B cell (primary cell): ENCODE measurements around the gene SETD6. TPM values are rescaled to one million over a fixed set of nuclear protein-coding genes. Genes with fewer than 3 reads are reported as not detected.
A peak's percentile ranks its signal among the peaks of the same experiment; 100 is the strongest.

Experiments
- ATAC-seq: fragments of 200-7000 bp; cut with Tn5 transposase; one replicate; pipeline ENCODE4 v1.10.0; 2021; ENCODE audit warnings: low read depth, mild to moderate bottlenecking, moderate number of reproducible peaks, moderate library complexity
- CTCF ChIA-PET: fragments of 350-600 bp; sonication (Branson Sonifier 250); formaldehyde crosslinking; loops from one replicate; lab custom pipeline; 2021; ENCODE audit warnings: antibody characterized with exemption, inconsistent platforms; lab: Charles Lee
- POLR2A ChIA-PET: fragments of 350-600 bp; sonication (Branson Sonifier 250); formaldehyde crosslinking; loops from one replicate; lab custom pipeline; 2021; ENCODE audit warnings: antibody characterized with exemption; lab: Charles Lee
- DNase-seq: peaks from one replicate; pipeline ENCODE4 v3.0.0; 2013
- H2AFZ ChIP-seq: 2 replicates; pipeline ENCODE4 v1.6.1; 2012; ENCODE audit warnings: mild to moderate bottlenecking, low read depth, low read length; ENCODE audit not compliant: insufficient read depth, poor library complexity, severe bottlenecking
- H3K27ac ChIP-seq, 2 donors: 1 replicate in 1 of 2; 2 replicates in 1 of 2; pipeline ENCODE4 v1.5.1; 2012 to 2013; ENCODE audit warnings: low read length in 2 of 2, mild to moderate bottlenecking in 2 of 2, moderate library complexity in 1 of 2
- H3K27me3 ChIP-seq, 4 experiments: fragments of 200-600 bp in 1 of 4; sonication (generic) in 1 of 4; replicated peaks in 1 of 4; 1 replicate in 2 of 4; 2 replicates in 2 of 4; pipeline versions ENCODE4 v1.6.1 to v1.7.0; 2013 to 2016; ENCODE audit warnings: low read length in 3 of 4, mild to moderate bottlenecking in 2 of 4, mixed read lengths in 1 of 4, moderate library complexity in 1 of 4; ENCODE audit not compliant: insufficient read depth in 4 of 4, control insufficient read depth in 3 of 4; ENCODE audit errors: control extremely low read depth in 1 of 4
- H3K36me3 ChIP-seq, 2 experiments: replicated peaks in 1 of 2; 1 replicate in 1 of 2; 2 replicates in 1 of 2; pipeline versions ENCODE4 v1.6.1 to v1.7.1; 2013; ENCODE audit warnings: low read length in 1 of 2; ENCODE audit not compliant: insufficient read depth in 2 of 2, control insufficient read depth in 1 of 2; ENCODE audit errors: control extremely low read depth in 1 of 2, extremely low read depth in 1 of 2
- H3K4me1 ChIP-seq, 2 donors: fragments of 200-600 bp in 1 of 2; sonication (generic) in 1 of 2; 1 replicate in 1 of 2; 2 replicates in 1 of 2; pipeline versions ENCODE4 v1.5.1 to v1.6.1; 2013 to 2017; ENCODE audit warnings: low read length in 2 of 2; ENCODE audit not compliant: control insufficient read depth in 2 of 2, insufficient read depth in 2 of 2
- H3K4me2 ChIP-seq: replicated peaks from 2 replicates; pipeline ENCODE3; 2012; ENCODE audit warnings: mild to moderate bottlenecking, low read depth, low read length; ENCODE audit not compliant: poor library complexity, severe bottlenecking
- H3K4me3 ChIP-seq, 5 experiments: fragments of 200-600 bp in 1 of 5; sonication (generic) in 1 of 5; 1 replicate in 3 of 5; 2 replicates in 2 of 5; pipeline versions ENCODE4 v1.5.1 to v1.7.0; 2011 to 2016; ENCODE audit warnings: low read length in 4 of 5, mild to moderate bottlenecking in 4 of 5, low read depth in 2 of 5, control low read depth in 1 of 5, moderate library complexity in 1 of 5; ENCODE audit not compliant: insufficient read depth in 1 of 5; ENCODE audit errors: control extremely low read depth in 1 of 5, extremely low read depth in 1 of 5
- H3K79me2 ChIP-seq: fragments of 200-600 bp; sonication (generic); one replicate; pipeline ENCODE4 v1.6.0; 2016; ENCODE audit warnings: low read length; ENCODE audit not compliant: control insufficient read depth, insufficient read depth
- H3K9ac ChIP-seq: fragments of 200-600 bp; sonication (generic); 2 replicates; pipeline ENCODE4 v1.6.1; 2017; ENCODE audit warnings: mild to moderate bottlenecking, low read length, moderate library complexity
- H3K9me3 ChIP-seq, 3 donors: one replicate each; pipeline versions ENCODE4 v1.6.1 to v1.7.1; 2013; ENCODE audit warnings: low read length in 2 of 3; ENCODE audit not compliant: control insufficient read depth in 2 of 3, insufficient read depth in 1 of 3; ENCODE audit errors: control extremely low read depth in 1 of 3
- H4K20me1 ChIP-seq: 2 replicates; pipeline ENCODE4 v1.6.0; 2012; ENCODE audit warnings: mild to moderate bottlenecking, low read length; ENCODE audit not compliant: insufficient read depth, control insufficient read depth, poor library complexity, severe bottlenecking
- H3K27ac Mint-ChIP-seq: one replicate; pipeline ENCODE4 v1.8.0; 2021; ENCODE audit warnings: mixed read lengths
- H3K27me3 Mint-ChIP-seq: one replicate; pipeline ENCODE4 v1.8.0; 2021; ENCODE audit warnings: mixed read lengths
- H3K4me1 Mint-ChIP-seq: one replicate; pipeline ENCODE4 v1.8.0; 2021; ENCODE audit warnings: mixed read lengths
- H3K4me3 Mint-ChIP-seq: one replicate; pipeline ENCODE4 v1.8.0; 2021; ENCODE audit warnings: mixed read lengths
- H3K9me3 Mint-ChIP-seq: one replicate; pipeline ENCODE4 v1.8.0; 2022; ENCODE audit warnings: mixed read lengths; ENCODE audit not compliant: insufficient read depth
- EZH2 ChIP-seq: IDR thresholded peaks from 2 replicates; pipeline ENCODE4 v1.6.1; 2012; ENCODE audit warnings: borderline replicate concordance, low read depth, mild to moderate bottlenecking, moderate library complexity, low read length; ENCODE audit not compliant: insufficient read depth, poor library complexity, severe bottlenecking
- WGBS: methylation state at CpG from one replicate; pipeline ENCODE4 v1.1.5; 2013; ENCODE audit warnings: missing lambda C conversion rate; ENCODE audit not compliant: insufficient coverage; 5-methylcytosine and 5-hydroxymethylcytosine counted together
- intact Hi-C: fragments of 100-400 bp; cut with micrococcal nuclease; formaldehyde crosslinking; loops from one replicate; pipeline ENCODE4 v1.10.0; 2022
- polyA plus RNA-seq: library from polyadenylated mRNA; depleted of rRNA; stranded (reverse); fragments of >200 nt; gene quantifications from 2 replicates; pipeline ENCODE4 v1.2.3, GENCODE V29; 2012
- total RNA-seq, 2 donors: library from RNA; stranded (reverse); fragments of 120-200 nt in 1 of 2; gene quantifications; 1 replicate in 1 of 2; 2 replicates in 1 of 2; pipeline versions ENCODE4 v1.2.3 to v1.2.4, GENCODE V29; 2013 to 2022
- TF ChIP-seq, protein P1 (sequence below): fragments of 200-600 bp; IDR thresholded peaks from one replicate; pipeline ENCODE4 v1.8.0; 2022; ENCODE audit warnings: antibody characterized with exemption, mild to moderate bottlenecking

Gene SETD6
- total and polyA plus RNA-seq, 2 donors (not counting 1 experiment from before 2014, with no cell fraction given) = 24.2 to 37.4 TPM

DNA sequence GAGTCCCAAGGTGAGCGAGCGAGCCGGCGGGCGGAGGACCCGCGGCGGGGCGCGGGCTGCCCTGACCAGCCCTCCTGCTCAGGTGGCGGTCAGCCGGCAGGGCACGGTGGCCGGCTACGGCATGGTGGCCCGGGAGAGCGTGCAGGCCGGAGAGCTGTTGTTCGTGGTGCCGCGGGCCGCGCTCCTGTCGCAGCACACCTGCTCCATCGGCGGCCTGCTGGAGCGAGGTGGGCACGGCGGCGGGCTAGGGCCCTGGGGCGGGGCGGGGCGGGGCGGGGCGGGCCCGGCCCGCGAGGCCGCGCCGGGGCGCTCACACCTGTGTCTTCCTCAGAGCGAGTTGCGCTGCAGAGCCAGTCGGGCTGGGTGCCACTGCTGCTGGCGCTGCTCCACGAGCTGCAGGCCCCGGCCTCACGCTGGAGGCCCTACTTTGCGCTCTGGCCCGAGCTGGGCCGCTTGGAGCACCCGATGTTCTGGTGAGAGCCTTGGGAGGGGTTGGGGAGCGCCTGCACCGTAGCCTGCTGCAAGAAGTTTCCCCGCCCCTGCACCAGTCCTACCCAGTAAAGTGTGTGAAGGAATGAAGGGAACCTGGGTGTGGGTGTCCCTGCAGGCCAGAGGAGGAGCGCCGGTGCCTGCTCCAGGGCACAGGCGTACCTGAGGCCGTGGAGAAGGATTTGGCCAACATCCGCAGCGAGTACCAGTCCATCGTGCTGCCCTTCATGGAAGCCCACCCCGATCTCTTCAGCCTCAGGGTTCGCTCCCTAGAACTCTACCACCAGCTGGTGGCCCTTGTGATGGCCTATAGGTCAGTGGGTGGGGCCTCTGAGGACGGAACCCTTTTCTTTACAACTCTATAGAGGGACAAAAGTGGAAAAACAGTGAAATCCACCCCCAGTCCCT lies 802 bp downstream of the SETD6 start:
- DNase-seq (peak; percentile 73), ATAC-seq (peak; percentile 72)
- no peaks in the 10 kb centered on the region for H3K27me3 Mint-ChIP-seq
- ChIA-PET POLR2A (no interaction called here), CTCF (no interaction called here)
- peaks cover 10 to 14% of the 10 kb centered on the region in 2 donors for H3K4me1 ChIP-seq
- peaks cover 24% of the 10 kb centered on the region for H4K20me1 ChIP-seq
- no peaks in the 10 kb centered on the region for H3K9me3 Mint-ChIP-seq
- peaks cover 20% of the 10 kb centered on the region for H3K4me1 Mint-ChIP-seq
- peaks cover 3 to 38% of the 10 kb centered on the region in 2 experiments for H3K36me3 ChIP-seq
- peak overlapping the region; percentile 38 to 68 for H3K27ac ChIP-seq
- H3K27ac Mint-ChIP-seq = peak overlapping the region; percentile 86
- H3K4me3 ChIP-seq = peak overlapping the region; percentile 23 to 93 (median 79)
- peak overlapping the region; percentile 79 for H3K9ac ChIP-seq
- WGBS = 15% methylated on average over 65 of the region's 66 CpGs
- H3K4me2 ChIP-seq = peak overlapping the region; percentile 80
- H3K4me3 Mint-ChIP-seq = peak overlapping the region; percentile 94
- H3K27me3 ChIP-seq = no peaks in the 10 kb centered on the region
- peak overlapping the region; percentile 95 for H2AFZ ChIP-seq
- no peak for TF ChIP-seq EZH2
- TF ChIP-seq, protein P1, sequence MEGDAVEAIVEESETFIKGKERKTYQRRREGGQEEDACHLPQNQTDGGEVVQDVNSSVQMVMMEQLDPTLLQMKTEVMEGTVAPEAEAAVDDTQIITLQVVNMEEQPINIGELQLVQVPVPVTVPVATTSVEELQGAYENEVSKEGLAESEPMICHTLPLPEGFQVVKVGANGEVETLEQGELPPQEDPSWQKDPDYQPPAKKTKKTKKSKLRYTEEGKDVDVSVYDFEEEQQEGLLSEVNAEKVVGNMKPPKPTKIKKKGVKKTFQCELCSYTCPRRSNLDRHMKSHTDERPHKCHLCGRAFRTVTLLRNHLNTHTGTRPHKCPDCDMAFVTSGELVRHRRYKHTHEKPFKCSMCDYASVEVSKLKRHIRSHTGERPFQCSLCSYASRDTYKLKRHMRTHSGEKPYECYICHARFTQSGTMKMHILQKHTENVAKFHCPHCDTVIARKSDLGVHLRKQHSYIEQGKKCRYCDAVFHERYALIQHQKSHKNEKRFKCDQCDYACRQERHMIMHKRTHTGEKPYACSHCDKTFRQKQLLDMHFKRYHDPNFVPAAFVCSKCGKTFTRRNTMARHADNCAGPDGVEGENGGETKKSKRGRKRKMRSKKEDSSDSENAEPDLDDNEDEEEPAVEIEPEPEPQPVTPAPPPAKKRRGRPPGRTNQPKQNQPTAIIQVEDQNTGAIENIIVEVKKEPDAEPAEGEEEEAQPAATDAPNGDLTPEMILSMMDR = peak; percentile 16
- intact Hi-C loops = loop anchor here (1.0 to 5.0 kb wide), 4 partner anchors 15 to 781 kb away; partner anchors contain the start of genes CSNK2A2 and KATNB1
- H3K9me3 ChIP-seq = no peaks in the 10 kb centered on the region
- no peaks in the 10 kb centered on the region for H3K79me2 ChIP-seq

DNA sequence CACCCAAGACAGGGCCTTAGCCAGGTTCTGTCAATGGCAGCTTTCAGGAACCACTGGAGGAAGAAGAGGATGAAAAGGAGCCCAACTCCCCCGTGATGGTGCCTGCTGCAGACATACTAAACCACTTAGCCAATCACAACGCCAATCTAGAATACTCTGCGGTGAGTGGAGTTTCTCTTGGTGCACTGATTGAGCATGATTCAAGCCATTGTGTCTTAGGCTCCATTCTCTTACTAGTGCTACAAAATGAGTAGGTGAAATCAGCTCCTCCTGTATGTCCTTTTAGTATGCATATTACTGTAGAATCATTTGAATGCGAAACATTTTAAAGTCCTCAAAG lies 1.4 kb downstream of the SETD6 start:
- Mint-ChIP-seq H3K4me3 (peak overlapping the region; percentile 81), H3K9me3 (no peaks in the 10 kb centered on the region), H3K27me3 (no peaks in the 10 kb centered on the region), H3K27ac (peak overlapping the region; percentile 59), H3K4me1 (peaks cover 20% of the 10 kb centered on the region)
- Histone ChIP-seq H3K4me2 (peak overlapping the region; percentile 80), H3K36me3 (peaks cover 6 to 44% of the 10 kb centered on the region in 2 experiments), H3K27me3 (no peaks in the 10 kb centered on the region), H2AFZ (no peak overlapping the region), H3K79me2 (no peaks in the 10 kb centered on the region), H3K27ac (no peak overlapping the region), H3K4me1 (peaks cover 10 to 14% of the 10 kb centered on the region in 2 donors), H3K9ac (no peak overlapping the region), H3K9me3 (no peaks in the 10 kb centered on the region), H3K4me3 (no peak overlapping the region), H4K20me1 (peaks cover 24% of the 10 kb centered on the region)
- WGBS = no CpG with 5 or more reads among the region's 4 CpGs
- DNase-seq (no peak), ATAC-seq (no peak)
- POLR2A ChIA-PET = no interaction called here
- TF ChIP-seq, protein P1 = no peak
- TF ChIP-seq EZH2 = no peak
- intact Hi-C loops = loop anchor here (5.0 kb wide), 1 partner anchor 319 kb away; the partner anchor contains the start of gene CSNK2A2
- CTCF ChIA-PET = no interaction called here
